Sigmoid colon (tissue), 7 donors: ENCODE results near the gene GREB1L. TPM values are rescaled to one million over a fixed set of nuclear protein-coding genes. Genes with fewer than 3 reads are reported as not detected.

Experiments used
- DNase-seq: peaks from one replicate; pipeline ENCODE4 v3.0.0-alpha.2; 2019
- H3K27ac ChIP-seq, 4 donors: fragments of 200-600 bp; sonication (generic); one replicate each; pipeline ENCODE4 v1.5.1; 2016 to 2019; ENCODE audit warnings: mild to moderate bottlenecking in 1 of 4
- H3K27me3 ChIP-seq, 3 donors: fragments of 200-600 bp; sonication (generic); one replicate each; pipeline ENCODE4 v1.5.1; 2019; ENCODE audit warnings: mild to moderate bottlenecking in 1 of 3
- H3K36me3 ChIP-seq, 4 donors: fragments of 200-600 bp; sonication (generic); one replicate each; pipeline ENCODE4 v1.5.1; 2016 to 2019
- H3K4me1 ChIP-seq, 4 donors: fragments of 200-600 bp; sonication (generic); one replicate each; pipeline ENCODE4 v1.5.1; 2017 to 2019
- H3K4me3 ChIP-seq, 4 donors: fragments of 200-600 bp; sonication (generic); one replicate each; pipeline ENCODE4 v1.5.1; 2017 to 2019; ENCODE audit warnings: mild to moderate bottlenecking in 2 of 4, moderate library complexity in 1 of 4
- H3K9me3 ChIP-seq, 4 donors: fragments of 200-600 bp in 3 of 4; sonication (generic) in 3 of 4; one replicate each; pipeline versions ENCODE4 v1.5.1 to v1.6.1; 2013 to 2019
- EP300 ChIP-seq, 4 donors: sonication (generic); formaldehyde crosslinking; IDR thresholded peaks; one replicate each; pipeline ENCODE4 v1.6.1; 2017; ENCODE audit warnings: antibody characterized with exemption in 4 of 4
- POLR2A ChIP-seq, 2 donors: fragments of 450-650 bp; IDR thresholded peaks; one replicate each; pipeline ENCODE4 v1.6.1; 2016; ENCODE audit warnings: antibody characterized with exemption in 2 of 2, mild to moderate bottlenecking in 2 of 2, moderate library complexity in 2 of 2
- POLR2AphosphoS5 ChIP-seq, 4 donors: sonication (generic); formaldehyde crosslinking; IDR thresholded peaks; one replicate each; pipeline ENCODE4 v1.6.1; 2017; ENCODE audit warnings: antibody characterized with exemption in 4 of 4
- WGBS, 2 donors: extraction: QIAGEN DNeasy Blood & Tissue Kit; methylation state at CpG; one replicate each; pipeline ENCODE4 v1.1.7; 2013; 5-methylcytosine and 5-hydroxymethylcytosine counted together
- intact Hi-C: fragments of 100-400 bp; cut with DNase I; formaldehyde crosslinking; loops from one replicate; pipeline ENCODE4 v1.15.1; 2023
- polyA plus RNA-seq, 3 donors: library from polyadenylated mRNA; stranded (reverse); fragments of 200-250 nt; gene quantifications; one replicate each; pipeline ENCODE4 v1.2.3, GENCODE V29; 2013
- small RNA-seq, 3 donors: library from RNA; depleted of rRNA; stranded (forward); fragments of <200 nt; gene quantifications; one replicate each; pipeline ENCODE3, GENCODE V24; 2016
- total RNA-seq, 4 donors: library from RNA; depleted of rRNA; stranded (reverse); fragments of >200 nt; gene quantifications; one replicate each; pipeline ENCODE4 v1.1.0, GENCODE V29; 2016
- TF ChIP-seq, protein P1 (sequence below), 4 experiments: fragments of 450-650 bp in 3 of 4; fragments of 200-600 bp in 1 of 4; IDR thresholded peaks; one replicate each; pipeline ENCODE4 v1.5.1; 2016 to 2019; ENCODE audit warnings: antibody characterized with exemption in 4 of 4, mild to moderate bottlenecking in 3 of 4, moderate library complexity in 2 of 4
- donor health status: healthy with polysubstance abuse.
- donor health status: Bipolar disorder and iron deficiency.
- donor health status: healthy.

The GREB1L gene
- total and polyA plus RNA-seq, 7 donors: 0.23 to 12.1 (median 4.4) TPM; not detected in 2

DNA sequence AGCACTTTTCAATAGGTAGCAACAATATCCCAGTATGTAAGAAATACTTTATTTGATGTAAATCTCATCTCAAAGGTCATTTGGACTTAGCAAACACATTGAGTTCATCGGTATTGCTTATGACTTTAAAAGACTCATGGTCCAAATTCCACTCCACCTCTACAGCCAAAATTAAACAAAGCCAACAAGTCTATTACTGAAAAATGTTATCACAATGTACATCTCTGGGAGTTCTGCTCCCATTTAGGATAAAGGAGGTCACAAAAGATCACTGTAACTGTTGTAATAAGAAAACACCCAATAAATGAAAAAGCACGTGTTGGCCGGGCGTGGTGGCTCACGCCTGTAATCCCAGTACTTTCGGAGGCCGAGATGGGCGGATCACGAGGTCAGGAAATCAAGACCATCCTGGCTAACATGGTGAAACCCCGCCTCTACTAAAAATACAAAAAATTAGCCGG is 308.5 kb downstream of the GREB1L start:
- no peaks in the 10 kb centered on the region for H3K9me3 ChIP-seq
- H3K4me1 ChIP-seq: no peaks in the 10 kb centered on the region
- WGBS, 2 donors: 60 to 87% methylated on average over 11 of the region's 11 CpGs
- no peak for DNase-seq
- no peak overlapping the region for H3K27ac ChIP-seq
- TF ChIP-seq POLR2A (IDR thresholded peaks at IDR 0.05) (no peak), EP300 (IDR thresholded peaks at IDR 0.05) (no peak), POLR2AphosphoS5 (IDR thresholded peaks at IDR 0.05) (no peak)
- TF ChIP-seq, protein P1, sequence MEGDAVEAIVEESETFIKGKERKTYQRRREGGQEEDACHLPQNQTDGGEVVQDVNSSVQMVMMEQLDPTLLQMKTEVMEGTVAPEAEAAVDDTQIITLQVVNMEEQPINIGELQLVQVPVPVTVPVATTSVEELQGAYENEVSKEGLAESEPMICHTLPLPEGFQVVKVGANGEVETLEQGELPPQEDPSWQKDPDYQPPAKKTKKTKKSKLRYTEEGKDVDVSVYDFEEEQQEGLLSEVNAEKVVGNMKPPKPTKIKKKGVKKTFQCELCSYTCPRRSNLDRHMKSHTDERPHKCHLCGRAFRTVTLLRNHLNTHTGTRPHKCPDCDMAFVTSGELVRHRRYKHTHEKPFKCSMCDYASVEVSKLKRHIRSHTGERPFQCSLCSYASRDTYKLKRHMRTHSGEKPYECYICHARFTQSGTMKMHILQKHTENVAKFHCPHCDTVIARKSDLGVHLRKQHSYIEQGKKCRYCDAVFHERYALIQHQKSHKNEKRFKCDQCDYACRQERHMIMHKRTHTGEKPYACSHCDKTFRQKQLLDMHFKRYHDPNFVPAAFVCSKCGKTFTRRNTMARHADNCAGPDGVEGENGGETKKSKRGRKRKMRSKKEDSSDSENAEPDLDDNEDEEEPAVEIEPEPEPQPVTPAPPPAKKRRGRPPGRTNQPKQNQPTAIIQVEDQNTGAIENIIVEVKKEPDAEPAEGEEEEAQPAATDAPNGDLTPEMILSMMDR (IDR thresholded peaks at IDR 0.05): no peak
- no peak overlapping the region for H3K4me3 ChIP-seq
- intact Hi-C loops: no loop called here
- H3K36me3 ChIP-seq: peaks cover 0 to 48% (median 0%) of the 10 kb centered on the region in 4 donors
- H3K27me3 ChIP-seq: no peaks in the 10 kb centered on the region

DNA sequence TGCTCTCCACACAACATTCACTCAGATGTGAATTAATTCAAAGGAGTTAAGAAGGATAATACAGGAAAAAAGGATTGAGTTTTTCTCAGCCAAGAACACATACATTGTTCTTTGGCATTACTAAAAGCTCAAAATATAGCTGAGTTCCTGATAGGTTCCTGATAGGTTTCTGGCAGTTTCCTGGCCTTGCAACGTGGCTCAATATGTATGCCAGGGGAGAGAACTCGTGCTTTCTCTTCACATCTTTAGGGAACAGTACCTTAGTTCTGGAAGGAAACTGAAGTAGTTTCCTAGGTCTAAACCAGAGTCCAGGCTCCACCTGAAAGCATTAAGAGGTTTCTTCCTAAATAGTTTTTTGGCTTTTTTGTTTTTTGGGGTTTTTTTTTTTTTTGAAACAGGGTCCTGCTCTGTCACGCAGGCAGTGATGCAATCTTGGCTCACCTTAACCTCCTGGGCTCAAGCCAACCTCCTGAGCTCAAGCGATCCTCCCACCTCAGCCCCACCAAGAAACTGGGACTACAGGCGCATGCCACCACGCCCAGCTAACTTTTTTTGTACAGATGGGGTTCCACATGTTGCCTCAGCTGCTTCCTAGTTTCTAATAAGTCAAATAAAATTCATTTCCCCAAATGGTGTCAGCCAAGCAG is 315.7 kb downstream of the GREB1L start:
- TF ChIP-seq, protein P1 (IDR thresholded peaks at IDR 0.05): no peak
- TF ChIP-seq POLR2AphosphoS5 (IDR thresholded peaks at IDR 0.05) (no peak), EP300 (IDR thresholded peaks at IDR 0.05) (no peak), POLR2A (IDR thresholded peaks at IDR 0.05) (no peak)
- H3K36me3 ChIP-seq: peaks cover 0 to 81% (median 22%) of the 10 kb centered on the region in 4 donors
- no peak overlapping the region for H3K27ac ChIP-seq

DNA sequence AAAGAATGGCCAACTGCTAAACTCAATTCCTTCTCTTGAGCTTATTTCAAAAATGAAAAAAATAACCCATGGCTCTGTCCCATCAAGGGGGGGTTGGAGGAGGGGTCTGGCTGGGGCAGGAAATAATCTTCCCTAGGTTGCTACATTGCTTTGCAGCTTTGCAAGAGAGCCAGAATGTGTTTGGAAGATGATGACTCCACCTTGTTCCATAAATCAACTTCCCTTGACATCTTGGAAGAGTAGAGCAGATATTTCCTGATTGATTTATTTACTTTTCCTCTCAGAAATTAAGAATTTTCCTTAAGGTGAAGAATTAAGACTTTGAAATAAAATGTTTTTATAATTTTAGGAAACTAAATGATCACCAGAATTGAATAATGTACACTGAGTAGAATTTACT is 317.2 kb downstream of the GREB1L start:
- H3K4me3 ChIP-seq: no peak overlapping the region
- H3K27ac ChIP-seq: no peak overlapping the region
- H3K4me1 ChIP-seq: no peaks in the 10 kb centered on the region
- TF ChIP-seq POLR2A (IDR thresholded peaks at IDR 0.05): no peak
- TF ChIP-seq EP300 (IDR thresholded peaks at IDR 0.05): no peak
- TF ChIP-seq, protein P1 (IDR thresholded peaks at IDR 0.05): no peak
- no peak for TF ChIP-seq POLR2AphosphoS5 (IDR thresholded peaks at IDR 0.05)
- no peak for DNase-seq
- peaks cover 6 to 92% (median 33%) of the 10 kb centered on the region in 4 donors for H3K36me3 ChIP-seq
- H3K27me3 ChIP-seq: no peaks in the 10 kb centered on the region
- intact Hi-C loops: no loop called here
- H3K9me3 ChIP-seq: no peaks in the 10 kb centered on the region

More for the DNA sequence above, 315.7 kb downstream of the GREB1L start:
- 89 to 91% methylated on average over 6 of the region's 6 CpGs for WGBS, 2 donors
- H3K4me3 ChIP-seq: no peak overlapping the region
- intact Hi-C loops: no loop called here
- H3K4me1 ChIP-seq: no peaks in the 10 kb centered on the region
- H3K9me3 ChIP-seq: no peaks in the 10 kb centered on the region
- DNase-seq: no peak
- H3K27me3 ChIP-seq: no peaks in the 10 kb centered on the region

DNA sequence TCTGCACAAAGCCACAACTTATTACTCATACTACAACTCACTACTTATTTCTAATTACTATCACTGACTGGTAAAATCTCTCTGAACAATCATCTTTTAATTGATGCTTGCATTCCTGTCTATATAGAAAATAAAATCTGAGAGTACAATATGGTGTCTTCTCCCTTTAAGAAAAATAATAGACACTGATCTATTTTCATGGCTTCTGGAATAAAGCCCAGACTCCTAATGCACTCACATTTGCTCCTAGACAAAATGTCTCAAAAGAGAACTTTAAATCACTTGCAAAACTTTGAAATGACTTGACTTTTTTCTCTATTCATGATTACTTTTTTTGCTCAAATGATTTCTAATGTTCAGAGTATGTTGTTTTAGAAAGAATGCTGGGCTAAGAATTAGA is 329.7 kb downstream of the GREB1L start:
- Histone ChIP-seq H3K9me3 (no peaks in the 10 kb centered on the region), H3K27me3 (no peaks in the 10 kb centered on the region), H3K36me3 (peaks cover 0 to 91% (median 13%) of the 10 kb centered on the region in 4 donors), H3K4me3 (no peak overlapping the region), H3K4me1 (peaks cover 0 to 5% (median 0%) of the 10 kb centered on the region in 4 donors), H3K27ac (no peak overlapping the region)
- intact Hi-C loops: no loop called here
- TF ChIP-seq POLR2A (IDR thresholded peaks at IDR 0.05) (no peak), POLR2AphosphoS5 (IDR thresholded peaks at IDR 0.05) (no peak), EP300 (IDR thresholded peaks at IDR 0.05) (no peak)
- TF ChIP-seq, protein P1 (IDR thresholded peaks at IDR 0.05): no peak
- DNase-seq: no peak

Small RNA genes lying within 50 kb of the gene (small RNA-seq; reads per million reads assigned to genes)
- 0 reads per million in 3 donors for gene RF00603

Other genes with a start within 250 kb of the GREB1L start
- 10 to 100 TPM; 55.8 to 86.7 (median 57.7) TPM for gene ROCK1, start 130.4 kb upstream of the GREB1L start, total RNA-seq
- 10 to 100 TPM in 1 of 3 donors, 1 to 10 TPM in 2; 7.8 to 18.2 (median 8.8) TPM for gene ROCK1, start 130.4 kb upstream of the GREB1L start, polyA plus RNA-seq